GM19193 (cell line): ENCODE measurements around the gene GABBR2.

ENCODE experiments used
- POLR2A ChIP-seq: IDR thresholded peaks from 4 replicates; pipeline ENCODE4 v1.6.1; 2011; ENCODE audit not compliant: insufficient read depth, insufficient read length; ENCODE audit errors: extremely low read depth

GABBR2 gene

DNA sequence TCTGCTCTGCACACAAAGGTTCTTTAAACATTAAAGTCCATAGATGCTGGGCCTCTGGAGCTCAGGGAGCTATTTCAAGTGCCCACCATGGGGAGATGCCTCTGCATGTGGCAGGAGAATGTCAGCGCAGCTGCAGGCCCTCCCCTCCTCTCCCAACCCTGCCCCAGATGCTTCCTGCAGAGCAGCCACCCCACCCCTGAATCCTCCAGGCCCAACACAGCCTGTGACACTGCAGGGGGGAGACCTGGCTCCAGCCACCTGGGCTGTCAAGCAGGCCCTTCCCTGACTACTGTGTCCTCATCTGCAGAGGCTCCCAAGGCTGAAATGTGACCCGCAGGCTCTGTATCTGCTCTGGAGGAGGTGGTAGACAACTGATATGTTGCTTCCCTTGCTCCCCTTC is 213.9 kb downstream of the GABBR2 start:
- no peak for TF ChIP-seq POLR2A

DNA sequence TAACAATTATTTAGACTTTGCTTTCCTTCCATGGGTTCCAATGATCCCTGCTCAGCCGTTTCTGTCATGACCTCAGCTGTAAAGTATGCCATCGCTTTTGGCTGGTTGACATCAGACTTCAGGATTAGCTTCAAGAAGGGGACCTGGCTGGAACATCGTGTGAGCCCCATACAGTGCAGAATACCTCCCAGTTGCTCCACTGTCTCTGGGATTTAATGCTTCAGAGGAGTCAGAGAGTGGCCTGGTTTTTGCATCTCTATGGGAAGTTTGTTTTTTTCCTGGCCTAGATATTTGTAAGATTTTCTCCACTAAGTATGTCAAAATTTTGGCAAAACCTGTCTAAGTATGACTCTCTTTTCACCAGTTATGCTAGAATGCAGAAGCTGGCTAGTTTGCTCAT is 216.9 kb downstream of the GABBR2 start:
- no peak for TF ChIP-seq POLR2A

DNA sequence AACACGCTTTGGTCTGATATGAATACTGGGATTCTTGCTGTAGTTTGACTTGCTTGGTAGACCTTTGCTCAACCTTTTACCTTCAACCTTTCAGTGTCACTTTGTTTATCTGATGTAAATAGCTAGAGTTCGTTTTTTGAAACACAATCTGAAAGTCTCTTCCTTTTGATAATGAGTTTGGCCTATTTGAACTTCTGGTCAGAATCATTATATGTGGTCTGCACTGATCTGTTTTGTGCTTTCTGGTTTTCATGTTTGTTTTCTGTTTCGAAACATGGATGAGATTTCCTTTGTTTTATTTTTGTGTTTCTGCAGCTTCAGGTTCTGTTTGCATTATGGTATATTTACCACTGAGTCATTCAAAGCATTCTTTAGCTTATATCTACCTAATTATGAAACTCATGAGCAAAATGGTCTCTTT is 217.5 kb downstream of the GABBR2 start:
- TF ChIP-seq POLR2A: no peak

DNA sequence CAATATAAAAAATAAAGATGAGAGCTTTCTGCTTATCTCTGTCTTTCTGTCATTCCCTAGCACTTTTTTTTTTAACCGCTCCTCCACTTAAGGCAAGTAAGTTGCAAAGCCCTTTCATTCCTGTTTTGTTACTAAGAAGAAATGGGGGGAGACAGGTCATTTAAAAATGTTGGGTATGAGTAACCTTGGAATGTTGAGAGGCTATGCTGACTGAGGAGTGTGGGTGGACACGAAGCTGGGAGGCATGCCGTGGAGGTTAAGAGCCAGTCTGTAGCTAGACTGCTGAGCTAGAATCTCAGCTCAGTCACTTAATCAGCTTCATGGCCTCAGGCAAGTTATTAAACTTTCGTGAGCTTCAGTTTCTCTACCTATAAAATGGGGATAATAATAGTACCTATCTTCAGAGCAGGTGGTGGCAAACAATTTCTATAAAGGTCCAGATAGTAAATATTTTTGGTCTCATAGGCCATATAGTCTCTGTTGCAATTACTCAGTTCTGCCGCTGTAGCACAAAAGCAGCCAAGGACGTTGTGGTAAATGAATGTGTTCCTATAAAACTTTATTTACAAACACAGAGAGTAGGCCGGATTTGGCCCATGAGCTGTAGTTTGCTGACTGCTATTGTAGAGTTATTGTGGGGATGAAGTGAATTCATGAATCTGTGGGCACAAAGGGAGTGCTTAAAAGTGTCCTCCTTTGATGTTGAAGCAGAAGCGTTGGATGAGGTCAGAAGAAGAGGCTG is 220.0 kb downstream of the GABBR2 start:
- no peak for TF ChIP-seq POLR2A

DNA sequence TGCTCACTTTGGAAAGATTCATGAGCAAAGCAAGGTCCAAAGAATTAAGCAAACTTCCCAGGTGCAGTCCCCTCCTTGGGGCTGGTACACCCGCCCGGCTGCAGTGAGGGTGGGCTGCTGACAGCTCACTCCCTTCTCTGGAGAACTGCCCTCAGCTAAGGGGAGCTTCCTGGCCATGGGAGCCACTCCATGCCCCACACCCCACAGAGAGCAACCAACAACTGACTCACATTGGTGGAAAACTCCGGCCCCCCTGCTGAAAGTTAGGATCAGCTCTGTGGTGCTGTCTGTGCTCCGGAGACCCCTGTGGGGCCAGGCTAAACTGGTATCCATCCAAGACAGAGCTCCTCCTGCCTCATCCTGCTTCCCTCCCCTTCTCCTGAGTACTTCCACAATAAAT is 223.0 kb downstream of the GABBR2 start:
- TF ChIP-seq POLR2A: no peak

DNA sequence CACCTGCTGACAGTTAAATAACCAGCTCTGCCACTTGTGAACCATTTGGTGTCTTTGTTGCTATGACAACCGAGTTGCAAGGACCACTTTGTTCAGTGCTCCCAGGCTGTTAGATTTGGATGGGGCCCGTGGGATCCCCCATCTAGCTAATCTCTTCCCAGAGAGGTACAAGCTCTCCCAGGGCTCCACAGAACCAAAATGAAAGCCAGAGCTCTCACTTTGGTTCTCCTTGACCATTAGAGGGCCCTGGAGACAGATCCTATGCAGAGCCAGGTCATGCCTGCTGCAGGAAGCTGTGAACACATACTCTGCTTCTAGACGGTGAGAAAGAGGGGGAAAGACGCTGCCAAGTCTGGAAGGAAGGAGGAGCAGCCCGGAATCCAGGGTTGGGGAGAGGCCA is 224.6 kb downstream of the GABBR2 start:
- no peak for TF ChIP-seq POLR2A

DNA sequence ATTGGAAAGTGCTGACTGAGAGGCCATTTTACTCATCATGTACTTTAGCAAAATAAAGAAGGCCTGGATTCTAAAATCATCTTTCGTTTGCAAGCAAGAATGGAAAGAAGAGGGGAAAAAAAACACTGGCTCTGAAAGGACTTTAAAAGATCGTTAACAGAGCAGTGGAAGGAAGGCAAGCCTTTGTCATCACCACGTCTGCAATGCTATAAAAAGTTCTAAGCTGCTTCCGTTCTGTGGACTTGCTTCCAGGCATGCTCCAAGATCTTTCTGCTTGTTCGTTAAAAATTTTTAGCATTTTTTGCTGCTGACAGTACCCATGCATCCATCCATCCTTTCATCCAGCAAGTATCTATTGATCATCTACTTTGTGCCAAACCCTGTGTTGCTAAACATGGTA is 226.5 kb downstream of the GABBR2 start:
- TF ChIP-seq POLR2A: no peak

DNA sequence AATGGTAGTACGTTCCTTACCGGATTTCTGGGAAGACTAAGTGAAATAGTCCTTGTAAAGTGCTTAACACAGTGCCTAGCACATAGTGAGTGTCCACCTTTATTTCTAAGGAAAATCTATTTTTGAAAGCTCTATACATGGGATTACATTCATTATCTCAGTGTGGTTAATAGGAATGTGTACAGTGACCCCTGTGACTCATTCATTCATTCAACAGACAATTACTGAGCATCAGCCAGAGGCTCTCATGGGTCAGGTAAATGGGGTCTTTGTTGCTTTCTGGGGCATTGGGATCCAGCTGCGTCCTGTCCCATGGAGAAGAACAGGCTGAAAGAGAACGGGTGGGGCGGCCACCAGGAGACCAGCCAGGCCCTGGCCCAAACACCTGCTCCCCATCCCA is 227.1 kb downstream of the GABBR2 start:
- TF ChIP-seq POLR2A: no peak

DNA sequence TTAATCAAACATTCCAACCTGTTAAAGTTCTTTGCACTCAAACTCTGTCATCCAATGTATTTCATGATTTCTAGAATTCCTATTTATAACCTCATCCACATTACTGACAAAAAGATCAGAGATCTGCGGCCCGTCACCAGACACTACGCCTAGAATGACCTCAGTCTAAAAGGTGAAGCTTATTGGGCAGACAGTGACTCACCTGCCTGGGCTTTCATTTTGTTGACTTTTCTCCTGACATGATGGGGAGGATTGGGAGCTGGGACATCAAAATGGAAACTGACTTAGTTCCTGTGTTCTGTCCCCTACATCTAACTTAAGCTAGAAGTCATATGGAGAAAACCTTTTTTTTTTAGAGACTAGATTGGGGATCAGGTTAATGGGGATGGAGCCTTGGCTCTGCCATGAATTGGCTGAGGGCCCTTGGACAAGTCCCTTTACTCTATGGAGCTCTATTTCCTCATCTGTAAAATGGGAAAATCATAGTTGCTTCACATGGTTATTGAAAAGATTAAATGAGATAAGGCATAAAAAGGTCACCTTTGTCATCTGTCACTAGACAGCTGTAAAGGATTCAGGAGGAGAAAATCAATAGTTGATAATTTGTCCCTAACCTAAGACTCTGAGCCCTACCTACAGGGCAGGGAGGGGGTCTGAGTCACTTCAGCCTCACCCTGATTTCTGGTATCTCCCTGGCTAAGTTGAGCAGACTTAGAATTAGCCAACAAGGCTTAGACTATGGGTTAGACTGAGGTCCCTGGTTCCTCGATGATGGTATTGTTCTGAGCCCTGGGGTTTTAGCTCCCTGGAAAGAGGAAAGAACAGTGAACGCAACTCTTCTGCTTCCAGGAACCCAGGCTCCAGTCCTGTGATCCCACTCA is 228.5 kb downstream of the GABBR2 start:
- no peak for TF ChIP-seq POLR2A

DNA sequence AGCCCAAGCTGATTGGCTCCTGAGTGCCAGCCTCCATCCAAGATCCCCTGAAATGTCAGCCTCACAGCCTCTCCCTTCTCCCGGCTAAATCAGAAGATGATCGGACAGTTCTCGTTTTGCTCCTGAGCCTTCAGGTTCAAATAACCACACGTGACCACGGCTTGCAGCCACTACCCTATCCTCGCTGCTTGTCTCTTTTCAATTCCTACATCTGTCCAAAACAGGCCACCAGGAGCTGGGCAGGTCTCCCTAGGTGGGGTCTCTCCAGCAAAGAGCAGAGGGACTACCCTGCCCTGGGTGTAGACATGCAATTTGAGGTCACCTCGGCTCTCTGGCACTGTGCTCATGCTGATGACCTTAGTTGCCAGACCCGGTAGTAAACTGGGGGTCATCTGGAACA is 229.3 kb downstream of the GABBR2 start:
- TF ChIP-seq POLR2A: no peak

DNA sequence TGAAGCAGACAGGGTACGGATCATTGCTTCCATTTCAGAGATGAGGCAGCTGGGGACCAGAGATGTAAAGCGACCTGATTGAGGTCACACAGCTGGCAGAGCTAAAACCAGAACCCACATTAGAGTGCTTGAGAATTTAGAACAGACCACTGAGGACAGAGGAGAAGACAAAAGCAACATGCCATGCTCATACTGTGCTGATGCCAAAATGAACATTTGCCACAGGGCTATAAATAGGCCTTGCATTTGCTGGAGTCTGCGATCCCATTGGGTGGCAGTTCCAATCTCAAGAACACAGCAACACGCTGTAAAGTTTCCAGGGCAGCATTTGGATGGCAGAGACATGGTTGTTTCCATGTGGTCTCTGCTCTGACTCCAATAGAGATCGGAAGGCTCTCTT is 230.9 kb downstream of the GABBR2 start:
- TF ChIP-seq POLR2A: no peak

DNA sequence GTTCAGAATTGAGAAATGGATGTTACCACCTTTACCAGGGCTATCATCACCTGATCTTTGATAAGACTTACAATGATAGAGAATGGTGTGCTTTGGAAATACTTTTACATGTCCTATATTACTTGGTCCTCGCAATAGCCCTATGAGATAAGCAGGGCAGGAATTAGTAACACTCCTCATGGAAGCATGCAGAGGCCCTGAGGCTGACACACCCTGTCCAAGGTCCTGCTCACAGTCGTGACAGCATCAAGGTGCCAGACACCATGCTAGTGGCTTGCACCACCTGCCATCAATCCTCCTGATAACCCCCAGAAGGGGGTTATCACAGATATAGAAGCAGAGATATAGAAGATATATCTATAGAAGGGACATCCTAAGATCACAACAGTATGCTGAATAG is 236.5 kb downstream of the GABBR2 start:
- no peak for TF ChIP-seq POLR2A

DNA sequence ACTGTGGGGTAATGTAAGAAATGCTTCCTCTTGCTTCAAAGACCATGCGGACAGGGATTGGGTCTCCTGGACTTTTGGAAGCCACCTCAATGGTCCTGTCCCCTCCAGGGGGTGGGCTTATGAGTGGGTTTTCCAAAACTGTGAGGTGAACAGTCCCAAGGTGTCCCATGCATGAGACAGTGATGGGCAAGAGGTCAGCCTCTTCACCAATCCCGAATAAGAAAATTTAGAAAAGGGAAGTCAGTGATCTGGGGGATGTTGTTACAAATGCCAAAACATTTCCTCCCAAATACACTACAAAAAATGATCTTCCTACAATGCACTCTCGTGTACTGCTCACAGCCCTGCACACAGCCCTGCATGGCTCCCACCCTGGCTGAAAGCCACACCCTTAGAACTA is 237.6 kb downstream of the GABBR2 start:
- no peak for TF ChIP-seq POLR2A

DNA sequence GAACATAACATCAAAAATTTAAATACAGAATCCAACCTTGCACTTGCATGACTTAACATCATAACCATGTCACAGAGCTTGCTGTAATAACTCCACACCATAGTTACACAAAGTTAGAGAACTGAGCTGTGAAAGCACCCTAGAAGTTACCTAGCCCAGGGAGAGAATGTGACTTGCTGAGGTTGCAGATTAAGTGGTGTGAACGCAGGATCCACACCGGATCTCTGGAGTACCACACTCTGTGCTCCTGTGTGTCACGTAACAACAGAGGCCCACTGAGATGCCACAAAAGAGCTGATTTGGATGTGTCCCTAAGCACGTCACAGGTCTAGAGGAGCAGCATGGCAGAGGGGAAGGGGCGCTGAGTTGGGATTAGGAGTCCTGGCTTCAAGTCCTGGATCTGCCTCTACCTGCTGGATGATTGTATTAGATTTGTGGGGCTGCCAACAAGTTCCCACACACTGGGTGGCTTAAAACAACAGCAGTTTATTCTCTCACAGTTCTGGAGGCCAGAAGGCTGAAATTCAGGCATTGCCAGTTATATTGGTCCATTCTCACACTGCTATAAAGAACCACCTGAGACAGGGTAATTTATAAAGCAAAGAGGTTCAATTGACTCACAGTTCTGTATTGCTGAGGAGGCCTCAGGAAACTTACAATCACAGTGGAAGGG is 240.0 kb downstream of the GABBR2 start:
- TF ChIP-seq POLR2A: no peak

DNA sequence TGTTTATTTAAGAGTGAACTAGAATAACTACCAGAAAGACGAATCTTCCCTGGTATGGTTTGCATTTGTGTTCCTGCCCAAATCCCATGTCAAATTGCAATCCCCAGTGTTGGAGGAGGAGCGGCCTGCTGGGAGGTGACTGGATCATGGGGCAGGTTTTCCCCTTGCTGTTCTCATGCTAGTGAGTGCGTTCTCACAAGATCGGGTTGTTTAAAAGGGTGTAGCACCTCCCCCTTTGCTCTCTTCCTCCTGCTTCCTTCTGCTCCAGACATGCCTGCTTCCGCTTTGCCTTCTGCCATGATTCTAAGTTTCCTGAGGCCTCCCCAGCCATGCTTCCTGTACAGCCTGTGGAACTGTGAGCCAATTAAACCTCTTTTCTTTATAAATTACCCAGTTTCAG is 242.9 kb downstream of the GABBR2 start:
- no peak for TF ChIP-seq POLR2A
